H9 (cell line): ENCODE results near the gene ANKRD50. TPM values are rescaled to one million over a fixed set of nuclear protein-coding genes. Genes with fewer than 3 reads are reported as not detected.

ENCODE experiments used
- DNase-seq: peaks from one replicate; pipeline ENCODE4 v3.0.0-alpha.2; 2017
- H2AFZ ChIP-seq: one replicate; pipeline ENCODE4 v1.6.1; 2013; ENCODE audit warnings: mild to moderate bottlenecking, low read length, control low read depth, moderate library complexity
- H2AK5ac ChIP-seq: 2 replicates; pipeline ENCODE4 v1.6.1; 2013; ENCODE audit warnings: low read length, control low read depth, mixed read lengths; ENCODE audit not compliant: insufficient read length
- H2BK120ac ChIP-seq: one replicate; pipeline ENCODE4 v1.6.1; 2013; ENCODE audit warnings: low read depth, mild to moderate bottlenecking, low read length, control low read depth, inconsistent platforms; ENCODE audit not compliant: poor library complexity, severe bottlenecking
- H2BK12ac ChIP-seq: 2 replicates; pipeline ENCODE4 v1.6.1; 2013; ENCODE audit warnings: low read length, control low read depth, mixed read lengths, low read depth; ENCODE audit not compliant: insufficient read length
- H2BK15ac ChIP-seq: 2 replicates; pipeline ENCODE4 v1.6.1; 2013; ENCODE audit warnings: low read depth, low read length, control low read depth
- H2BK20ac ChIP-seq: one replicate; pipeline ENCODE4 v1.6.1; 2013; ENCODE audit warnings: low read depth, mild to moderate bottlenecking, low read length, control low read depth, inconsistent platforms; ENCODE audit not compliant: poor library complexity, severe bottlenecking
- H2BK5ac ChIP-seq: 2 replicates; pipeline ENCODE4 v1.6.1; 2013; ENCODE audit warnings: low read length, control low read depth, mixed read lengths; ENCODE audit not compliant: insufficient read length
- H3K14ac ChIP-seq: 2 replicates; pipeline ENCODE4 v1.6.1; 2013; ENCODE audit warnings: low read length, control low read depth; ENCODE audit not compliant: insufficient read depth
- H3K18ac ChIP-seq: 2 replicates; pipeline ENCODE4 v1.6.1; 2013; ENCODE audit warnings: low read depth, mild to moderate bottlenecking, mixed read lengths, low read length, control low read depth; ENCODE audit not compliant: insufficient read length
- H3K23ac ChIP-seq: 2 replicates; pipeline ENCODE4 v1.6.1; 2013; ENCODE audit warnings: low read length, control low read depth, mixed read lengths, low read depth; ENCODE audit not compliant: insufficient read length
- H3K23me2 ChIP-seq: 2 replicates; pipeline ENCODE4 v1.6.1; 2013; ENCODE audit warnings: low read depth, mild to moderate bottlenecking, mixed read lengths, low read length, control low read depth; ENCODE audit not compliant: insufficient read length, poor library complexity, severe bottlenecking
- H3K27ac ChIP-seq: 2 replicates; pipeline ENCODE4 v1.5.1; 2013; ENCODE audit warnings: low read length, control low read depth, mixed read lengths, low read depth; ENCODE audit not compliant: insufficient read length
- H3K27me3 ChIP-seq: 2 replicates; pipeline ENCODE4 v1.6.1; 2013; ENCODE audit warnings: low read length, control low read depth, inconsistent platforms; ENCODE audit not compliant: insufficient read depth
- H3K4ac ChIP-seq: 2 replicates; pipeline ENCODE4 v1.6.1; 2013; ENCODE audit warnings: low read depth, mild to moderate bottlenecking, control low read depth, inconsistent platforms, low read length, moderate library complexity
- H3K4me1 ChIP-seq: 2 replicates; pipeline ENCODE4 v1.6.1; 2013; ENCODE audit warnings: low read length, control low read depth, inconsistent platforms; ENCODE audit not compliant: insufficient read depth
- H3K4me2 ChIP-seq: 2 replicates; pipeline ENCODE4 v1.6.1; 2013; ENCODE audit warnings: low read length, control low read depth, mixed read lengths; ENCODE audit not compliant: insufficient read length, insufficient read depth
- H3K56ac ChIP-seq: 2 replicates; pipeline ENCODE4 v1.6.1; 2013; ENCODE audit warnings: low read depth, mild to moderate bottlenecking, mixed read lengths, low read length, control low read depth; ENCODE audit not compliant: insufficient read length
- H3K79me1 ChIP-seq: 2 replicates; pipeline ENCODE4 v1.6.1; 2013; ENCODE audit warnings: low read depth, mild to moderate bottlenecking, moderate library complexity, low read length, control low read depth, inconsistent platforms; ENCODE audit not compliant: insufficient read depth, poor library complexity, severe bottlenecking
- H3K79me2 ChIP-seq: 2 replicates; pipeline ENCODE4 v1.6.1; 2013; ENCODE audit warnings: low read length, control low read depth, inconsistent platforms; ENCODE audit not compliant: insufficient read depth
- H3K9ac ChIP-seq: 2 replicates; pipeline ENCODE4 v1.6.1; 2013; ENCODE audit warnings: low read length, control low read depth, mixed read lengths; ENCODE audit not compliant: insufficient read length; ENCODE audit errors: extremely low read depth
- H3K9me3 ChIP-seq: one replicate; pipeline ENCODE4 v1.6.1; 2013; ENCODE audit warnings: low read depth, low read length, inconsistent platforms; ENCODE audit not compliant: control insufficient read depth
- H3T11ph ChIP-seq: one replicate; pipeline ENCODE4 v1.6.1; 2013; ENCODE audit warnings: mild to moderate bottlenecking, low read length, control low read depth, inconsistent platforms
- H4K20me1 ChIP-seq: one replicate; pipeline ENCODE4 v1.6.1; 2013; ENCODE audit not compliant: control insufficient read depth, insufficient read length, insufficient read depth
- H4K5ac ChIP-seq: 2 replicates; pipeline ENCODE4 v1.6.1; 2013; ENCODE audit warnings: low read depth, mild to moderate bottlenecking, mixed read lengths, low read length, control low read depth; ENCODE audit not compliant: insufficient read length
- H4K8ac ChIP-seq: replicated peaks from 2 replicates; pipeline ENCODE4 v1.6.1; 2013; ENCODE audit warnings: low read length, control low read depth, mixed read lengths, low read depth; ENCODE audit not compliant: insufficient read length
- H4K91ac ChIP-seq: 2 replicates; pipeline ENCODE4 v1.6.1; 2013; ENCODE audit warnings: low read depth, mild to moderate bottlenecking, moderate library complexity, mixed read lengths, low read length, control low read depth; ENCODE audit not compliant: insufficient read length
- H3K27ac Mint-ChIP-seq, 3 experiments: 2 replicates in 2 of 3; 3 replicates in 1 of 3; pipeline ENCODE4 v1.8.0; 2020 to 2021; ENCODE audit warnings: mixed read lengths in 3 of 3, mild to moderate bottlenecking in 1 of 3, moderate library complexity in 1 of 3
- H3K27me3 Mint-ChIP-seq: 2 replicates; pipeline ENCODE4 v1.8.0; 2021; ENCODE audit warnings: low read depth, mild to moderate bottlenecking, moderate library complexity, mixed read lengths
- H3K36me3 Mint-ChIP-seq, 3 experiments: 2 replicates in 2 of 3; 3 replicates in 1 of 3; pipeline ENCODE4 v1.8.0; 2020 to 2021; ENCODE audit warnings: low read depth in 3 of 3, mixed read lengths in 3 of 3; ENCODE audit not compliant: insufficient read depth in 1 of 3
- H3K4me1 Mint-ChIP-seq, 2 experiments: 2 replicates each; pipeline ENCODE4 v1.8.0; 2020; ENCODE audit warnings: mixed read lengths in 2 of 2
- H3K4me3 Mint-ChIP-seq, 2 experiments: 2 replicates in 1 of 2; 3 replicates in 1 of 2; pipeline ENCODE4 v1.8.0; 2020 to 2021; ENCODE audit warnings: mild to moderate bottlenecking in 2 of 2, mixed read lengths in 2 of 2, moderate library complexity in 1 of 2
- H3K9me3 Mint-ChIP-seq, 2 experiments: 2 replicates in 1 of 2; 3 replicates in 1 of 2; pipeline ENCODE4 v1.8.0; 2020; ENCODE audit warnings: mild to moderate bottlenecking in 2 of 2, mixed read lengths in 2 of 2, moderate library complexity in 1 of 2
- CTCF ChIP-seq: fragments of 200-600 bp; sonication (generic); conservative IDR thresholded peaks from 3 replicates; pipeline ENCODE4 v1.8.0; 2021; ENCODE audit warnings: antibody characterized with exemption, mild to moderate bottlenecking
- WGBS: extraction: QIAGEN DNeasy Blood & Tissue Kit; methylation state at CpG from one replicate; pipeline ENCODE4 v1.1.7; 2013; ENCODE audit warnings: missing lambda C conversion rate, low lambda C conversion rate, mixed read lengths; ENCODE audit not compliant: insufficient read length; ENCODE audit errors: extremely low coverage; 5-methylcytosine and 5-hydroxymethylcytosine counted together
- total RNA-seq: library from RNA; stranded (reverse); gene quantifications from 2 replicates; pipeline ENCODE4 v1.2.1, GENCODE V29; 2021

Gene ANKRD50
- total RNA-seq, 1 experiment from 2014 or later: 30.1 TPM

- Histone ChIP-seq H2AK5ac (no peak overlapping the region), H3K56ac (no peak overlapping the region), H2BK120ac (no peak overlapping the region), H3K14ac (no peak overlapping the region), H3K23ac (no peak overlapping the region), H3T11ph (no peak overlapping the region), H4K8ac (no peak overlapping the region), H3K79me1 (no peaks in the 10 kb centered on the region), H3K18ac (no peak overlapping the region), H3K27me3 (no peaks in the 10 kb centered on the region), H3K27ac (no peak overlapping the region), H2BK12ac (no peak overlapping the region), H2BK20ac (no peak overlapping the region), H2AFZ (no peak overlapping the region), H3K4me2 (no peak overlapping the region), H3K9me3 (no peaks in the 10 kb centered on the region), H3K79me2 (no peaks in the 10 kb centered on the region), H4K5ac (no peak overlapping the region), H4K91ac (no peak overlapping the region), H4K20me1 (no peaks in the 10 kb centered on the region), H3K4ac (no peak overlapping the region), H2BK15ac (no peak overlapping the region), H3K23me2 (no peaks in the 10 kb centered on the region), H3K4me1 (no peaks in the 10 kb centered on the region), H2BK5ac (no peak overlapping the region), H3K9ac (no peak overlapping the region)
- H3K9me3 Mint-ChIP-seq: no peaks in the 10 kb centered on the region
- H3K4me1 Mint-ChIP-seq: 0 out of 4 replicates have a peak, but pooled peaks cover 2 to 3% of the 10 kb centered on the region in 2 experiments
- H3K36me3 Mint-ChIP-seq: peaks cover 0 to 2% (median 0%) of the 10 kb centered on the region in 3 experiments; a peak in 1 of 7 replicates
- WGBS: no CpG with 5 or more reads among the region's 5 CpGs
- no peak for DNase-seq
- no peak overlapping the region for H3K27ac Mint-ChIP-seq
- no peak for TF ChIP-seq CTCF
- H3K4me3 Mint-ChIP-seq: no peak overlapping the region
- H3K27me3 Mint-ChIP-seq: no peaks in the 10 kb centered on the region
Observed at GRCh38 chr4:124745985-124746801, 33.7 kb upstream of the ANKRD50 start.
